Endothelial cell of umbilical vein (primary cell): Measurements from ENCODE around the gene PPFIBP1. TPM values are rescaled to one million over a fixed set of nuclear protein-coding genes. Genes with fewer than 3 reads are reported as not detected.
A peak's percentile ranks its signal among the peaks of the same experiment; 100 is the strongest.

ENCODE experiments used
- BruUV-seq: library from RNA; stranded (reverse); fragments of 400-500 nt; replicated peaks from 2 replicates; lab custom pipeline; 2021; lab: Mats Ljungman, UMichigan
- CTCF ChIA-PET: fragments of 300-600, 350-600 bp; sonication (Branson Sonifier 250); formaldehyde crosslinking; loops from one replicate; lab custom pipeline; 2021; ENCODE audit warnings: antibody characterized with exemption, inconsistent platforms; lab: Charles Lee
- POLR2A ChIA-PET: fragments of 300-600, 350-600 bp; sonication (Branson Sonifier 250); formaldehyde crosslinking; loops from one replicate; lab custom pipeline; 2021; ENCODE audit warnings: antibody characterized with exemption, inconsistent platforms; lab: Charles Lee
- DNase-seq: peaks from one replicate; pipeline ENCODE4 v3.0.0-alpha.2; 2011; ENCODE audit warnings: low read depth, low spot score
- FAIRE-seq: peaks from 2 replicates; lab custom pipeline; 2011; peaks lifted over from hg19 to GRCh38; lab: Jason Lieb, UNC
- H2AFZ ChIP-seq: 2 replicates; pipeline ENCODE4 v1.6.0; 2012; ENCODE audit warnings: low read depth, low read length, control low read depth, inconsistent platforms
- H3K27ac ChIP-seq: 2 replicates; pipeline ENCODE4 v1.5.1; 2011; ENCODE audit warnings: low read depth, mild to moderate bottlenecking, control low read depth, low read length, moderate library complexity; ENCODE audit not compliant: insufficient read depth
- H3K27me3 ChIP-seq, 2 experiments: 2 replicates each; pipeline versions ENCODE4 v1.6.0 to v1.6.1; 2011; ENCODE audit warnings: low read length in 2 of 2, mixed read lengths in 1 of 2; ENCODE audit not compliant: control insufficient read depth in 2 of 2, insufficient read depth in 2 of 2
- H3K36me3 ChIP-seq, 2 experiments: 2 replicates in 1 of 2; 3 replicates in 1 of 2; pipeline ENCODE4 v1.5.1; 2011; ENCODE audit warnings: low read length in 2 of 2, mild to moderate bottlenecking in 1 of 2, moderate library complexity in 1 of 2; ENCODE audit not compliant: control insufficient read depth in 2 of 2, insufficient read depth in 2 of 2; ENCODE audit errors: extremely low read depth in 1 of 2
- H3K4me1 ChIP-seq: 3 replicates; pipeline ENCODE4 v1.5.1; 2011; ENCODE audit warnings: mild to moderate bottlenecking, low read length; ENCODE audit not compliant: control insufficient read depth, insufficient read depth; ENCODE audit errors: extremely low read depth
- H3K4me2 ChIP-seq: 2 replicates; pipeline ENCODE4 v1.6.1; 2011; ENCODE audit warnings: low read length, control low read depth, mixed read lengths; ENCODE audit not compliant: insufficient read depth
- H3K4me3 ChIP-seq, 3 experiments: fragments of 200-600 bp in 1 of 3; sonication (generic), shearing (Covaris generic) in 1 of 3; replicated peaks in 1 of 3; 2 replicates each; pipeline ENCODE4 v1.5.1; 2011 to 2016; ENCODE audit warnings: control low read depth in 3 of 3, low read length in 3 of 3, mild to moderate bottlenecking in 2 of 3, inconsistent platforms in 1 of 3, low read depth in 1 of 3, moderate library complexity in 1 of 3; ENCODE audit not compliant: insufficient read depth in 1 of 3
- H3K79me2 ChIP-seq: 2 replicates; pipeline ENCODE4 v1.6.0; 2012; ENCODE audit warnings: low read length, inconsistent platforms; ENCODE audit not compliant: control insufficient read depth, insufficient read depth
- H3K9ac ChIP-seq: replicated peaks from 2 replicates; pipeline ENCODE3; 2011; ENCODE audit warnings: low read length, control low read depth; ENCODE audit not compliant: insufficient read depth; ENCODE audit errors: extremely low read depth
- H3K9me1 ChIP-seq: replicated peaks from 3 replicates; pipeline ENCODE4 v1.6.0; 2011; ENCODE audit warnings: mild to moderate bottlenecking, low read length; ENCODE audit not compliant: control insufficient read depth, insufficient read depth; ENCODE audit errors: extremely low read depth
- H3K9me3 ChIP-seq: replicated peaks from 2 replicates; pipeline ENCODE4 v1.5.1; 2012; ENCODE audit warnings: low read length, inconsistent platforms; ENCODE audit not compliant: control insufficient read depth, insufficient read depth
- H4K20me1 ChIP-seq: replicated peaks from 2 replicates; pipeline ENCODE3; 2011; ENCODE audit warnings: mild to moderate bottlenecking, low read length; ENCODE audit not compliant: control insufficient read depth, insufficient read depth; ENCODE audit errors: extremely low read depth
- CTCF ChIP-seq, 2 donors: IDR thresholded peaks; 1 replicate in 1 of 2; 2 replicates in 1 of 2; pipeline ENCODE4 v1.5.1; 2011; ENCODE audit warnings: low read length in 2 of 2, mild to moderate bottlenecking in 2 of 2, moderate library complexity in 2 of 2, control low read depth in 1 of 2, inconsistent platforms in 1 of 2, low read depth in 1 of 2; ENCODE audit not compliant: insufficient read depth in 1 of 2; ENCODE audit errors: extremely low read depth in 1 of 2
- EZH2 ChIP-seq: IDR thresholded peaks from 2 replicates; pipeline ENCODE4 v1.6.1; 2012; ENCODE audit warnings: borderline replicate concordance, low read depth, mild to moderate bottlenecking, moderate library complexity, low read length, inconsistent platforms; ENCODE audit not compliant: severe bottlenecking
- FOS ChIP-seq: IDR thresholded peaks from 2 replicates; pipeline ENCODE4 v1.6.1; 2011; ENCODE audit warnings: mild to moderate bottlenecking, low read length, moderate library complexity, borderline replicate concordance; ENCODE audit not compliant: insufficient read depth
- MYC ChIP-seq: IDR thresholded peaks from one replicate; pipeline ENCODE4 v1.6.1; 2011; ENCODE audit warnings: mild to moderate bottlenecking, low read depth, low read length
- POLR2A ChIP-seq: IDR thresholded peaks from 2 replicates; pipeline ENCODE4 v1.6.1; 2012; ENCODE audit warnings: low read depth, mild to moderate bottlenecking, control low read depth, low read length
- dilution Hi-C: fragments of 300-500 bp; cut with MboI; formaldehyde crosslinking; loops from one replicate; pipeline ENCODE4 v1.15.0; 2019; ENCODE audit warnings: low sequenced_read_pairs; ENCODE audit not compliant: extremely low pct_ligation_motif_present
- intact Hi-C: fragments of 100-400 bp; cut with micrococcal nuclease; formaldehyde crosslinking; loops from one replicate; pipeline ENCODE4 v1.10.0; 2022
- polyA plus RNA-seq, 4 experiments: library from polyadenylated mRNA; depleted of rRNA in 3 of 4; stranded (reverse) in 3 of 4; unstranded in 1 of 4; fragments of >200 nt; gene quantifications; 2 replicates each; pipeline versions ENCODE4 v1.2.1 to v1.2.3, GENCODE V29; 2011 to 2012; ENCODE audit warnings: missing spikeins in 1 of 4
- total RNA-seq: library from RNA; stranded (reverse); gene quantifications from 2 replicates; pipeline ENCODE4 v1.2.3, GENCODE V29; 2021

The PPFIBP1 gene
- total and polyA plus RNA-seq, 2 donors (not counting 3 experiments of a cell fraction or from before 2014, with no cell fraction given): 45.5 to 154 TPM

- no peak overlapping the region for H3K9ac ChIP-seq
- TF ChIP-seq POLR2A (no peak), FOS (no peak)
- no peak overlapping the region for H3K4me3 ChIP-seq
- peak; percentile 55 for DNase-seq
- POLR2A ChIA-PET: interaction anchor here (0.7 kb wide), 1 partner anchor 105 kb away, joined by 4 read pairs; no protein-coding TSS in a partner anchor
- peaks cover 0 to 2% of the 10 kb centered on the region in 2 experiments for H3K36me3 ChIP-seq
- peak overlapping the region; percentile 22 for H3K4me2 ChIP-seq
- BruUV-seq: no TSS peak
- intact Hi-C loops: no loop called here
- H3K27me3 ChIP-seq: no peaks in the 10 kb centered on the region
- peaks cover 27% of the 10 kb centered on the region for H3K4me1 ChIP-seq
- no peaks in the 10 kb centered on the region for H3K9me1 ChIP-seq
- peaks cover 11% of the 10 kb centered on the region for H3K79me2 ChIP-seq
- no peak overlapping the region for H3K27ac ChIP-seq
- FAIRE-seq: peak; percentile 55
- H3K9me3 ChIP-seq: no peaks in the 10 kb centered on the region
- dilution Hi-C loops: no loop called here
- no peaks in the 10 kb centered on the region for H4K20me1 ChIP-seq
- no peak overlapping the region for H2AFZ ChIP-seq
- CTCF ChIA-PET: interaction anchor here (1.0 to 1.7 kb wide), 3 partner anchors 120 to 220 kb away, joined by 3 to 8 read pairs (median 7); partner anchors contain the start of gene PPFIBP1
Observed at GRCh38 chr12:27644158-27644845, 120.3 kb downstream of the PPFIBP1 start.

GRCh38 chr12:27645671-27646070, 121.7 kb downstream of the PPFIBP1 start:
- Histone ChIP-seq H2AFZ (no peak overlapping the region), H3K9me3 (no peaks in the 10 kb centered on the region), H3K4me2 (peak overlapping the region; percentile 22), H3K79me2 (peaks cover 5% of the 10 kb centered on the region), H3K9me1 (no peaks in the 10 kb centered on the region), H4K20me1 (no peaks in the 10 kb centered on the region), H3K36me3 (peaks cover 0 to 2% of the 10 kb centered on the region in 2 experiments), H3K4me1 (peaks cover 27% of the 10 kb centered on the region), H3K4me3 (no peak overlapping the region), H3K27me3 (no peaks in the 10 kb centered on the region), H3K9ac (no peak overlapping the region), H3K27ac (peak overlapping the region; percentile 11)
- intact Hi-C loops (no loop called here), dilution Hi-C loops (no loop called here)
- POLR2A ChIA-PET: no interaction called here
- no peak for FAIRE-seq
- no peak for TF ChIP-seq MYC
- TF ChIP-seq CTCF (IDR thresholded peaks at IDR 0.05; ENCODE audit: extremely low read depth in 1 of 2, insufficient read depth in 1 of 2, low read depth in 1 of 2, low read length in 2 of 2): no peak
- TF ChIP-seq EZH2: no peak
- no TSS peak for BruUV-seq
- CTCF ChIA-PET: interaction anchor here (1.7 to 2.0 kb wide), 2 partner anchors 122 to 221 kb away, joined by 7 read pairs; partner anchors contain the start of gene PPFIBP1
- DNase-seq: peak; percentile 48
